ENCODE measurements around the gene PGR.
"Not testable (repeated sequence)": the region's sequence is repeated elsewhere in the genome, so short reads cannot be mapped to it uniquely, and the experiment has no call there.

PGR gene

DNA sequence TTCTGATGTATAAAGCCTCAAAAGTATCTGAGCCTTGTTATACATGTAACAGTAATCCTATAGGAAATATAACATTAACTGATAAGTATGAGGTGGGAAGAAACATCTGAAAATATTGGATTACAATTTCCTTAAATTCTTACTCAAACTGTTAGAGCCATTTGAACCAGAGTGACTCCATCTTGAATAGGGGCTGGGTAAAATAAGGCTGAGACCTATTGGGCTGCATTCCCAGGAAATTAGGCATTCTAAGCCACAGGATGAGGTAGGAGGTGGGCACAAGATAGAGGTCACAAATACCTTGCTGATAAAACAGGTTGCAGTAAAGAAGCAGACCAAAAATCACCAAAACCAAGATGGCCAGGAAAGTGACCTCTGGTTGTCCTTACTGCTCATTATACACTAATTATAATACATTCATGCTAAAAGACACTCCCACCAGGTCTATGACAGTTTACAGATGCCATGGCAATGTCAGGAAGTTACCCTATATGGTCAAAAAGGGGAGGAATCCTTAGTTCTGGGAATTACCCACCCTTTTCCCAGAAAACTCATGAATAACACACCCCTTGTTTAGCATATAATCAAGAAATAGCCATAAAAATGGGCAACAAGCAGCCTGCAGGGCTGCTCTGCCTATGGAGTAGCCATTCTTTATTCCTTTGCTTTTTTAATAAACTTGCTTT is 114.9 kb downstream of the PGR start:
- no peak for FAIRE-seq

DNA sequence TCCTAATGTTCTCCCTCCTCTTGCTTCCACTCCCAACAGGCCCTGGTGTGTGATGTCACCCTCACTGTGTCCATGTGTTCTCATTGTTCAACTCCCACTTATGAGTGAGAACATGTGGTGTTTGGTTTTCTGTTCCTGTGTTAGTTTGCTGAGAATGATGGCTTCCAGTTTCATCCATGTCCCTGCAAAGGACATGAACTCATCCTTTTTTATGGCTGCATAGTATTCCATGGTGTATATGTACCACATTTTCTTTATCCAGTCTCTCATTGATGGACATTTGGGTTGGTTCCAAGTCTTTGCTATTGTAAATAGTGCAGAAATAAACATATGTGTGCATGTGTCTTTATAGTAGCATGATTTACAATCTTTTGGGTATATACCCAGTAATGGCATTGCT is 115.9 kb downstream of the PGR start:
- not testable (repeated sequence) for DNase-seq (ENCODE audit: extremely low spot score, insufficient read length, low read depth); FAIRE-seq

More for the DNA sequence above, 114.9 kb downstream of the PGR start:
- DNase-seq (ENCODE audit: extremely low spot score, insufficient read length, low read depth) = no peak

DNA sequence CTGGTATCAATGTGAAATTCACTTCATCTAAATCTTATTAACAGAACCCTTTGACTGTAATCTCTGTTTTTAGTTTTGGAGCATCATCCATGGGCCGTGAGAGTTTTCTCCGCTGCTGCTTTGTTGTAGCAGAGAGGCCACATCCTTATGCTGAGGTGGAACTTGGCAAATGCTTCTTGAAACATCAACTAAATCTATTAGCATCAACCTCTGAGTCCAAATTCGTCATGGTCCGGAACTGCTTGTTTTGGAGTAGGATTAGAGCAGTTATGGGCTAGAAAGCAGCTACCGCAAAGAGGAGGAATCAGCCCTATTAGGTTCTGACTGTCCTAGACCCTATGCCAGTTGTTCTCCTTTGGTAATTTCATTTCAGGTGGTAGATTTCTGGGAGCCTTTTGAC is 117.7 kb downstream of the PGR start:
- DNase-seq (ENCODE audit: extremely low spot score, insufficient read length, low read depth) (no peak), FAIRE-seq (no peak)

DNA sequence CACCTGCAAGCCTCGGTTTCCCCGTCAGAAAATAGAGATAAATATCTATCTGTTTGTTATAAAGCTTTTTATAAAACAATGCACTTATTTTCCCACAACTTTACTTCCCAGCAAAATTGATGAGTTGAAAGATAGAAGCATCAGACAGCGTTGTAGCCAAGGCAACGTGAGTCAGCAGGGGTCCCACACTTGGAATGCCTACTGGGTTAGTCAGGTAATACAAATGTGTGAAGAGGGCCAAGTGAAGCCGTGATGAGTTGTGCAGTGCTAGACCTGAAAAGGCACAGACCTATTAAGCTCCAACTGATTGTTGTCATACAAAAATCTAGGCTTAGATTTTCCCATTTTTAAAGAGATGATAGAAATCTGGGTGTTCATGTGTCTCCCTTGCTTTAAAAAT is 118.7 kb downstream of the PGR start:
- DNase-seq (ENCODE audit: extremely low spot score, insufficient read length, low read depth) = no peak
- no peak for FAIRE-seq

DNA sequence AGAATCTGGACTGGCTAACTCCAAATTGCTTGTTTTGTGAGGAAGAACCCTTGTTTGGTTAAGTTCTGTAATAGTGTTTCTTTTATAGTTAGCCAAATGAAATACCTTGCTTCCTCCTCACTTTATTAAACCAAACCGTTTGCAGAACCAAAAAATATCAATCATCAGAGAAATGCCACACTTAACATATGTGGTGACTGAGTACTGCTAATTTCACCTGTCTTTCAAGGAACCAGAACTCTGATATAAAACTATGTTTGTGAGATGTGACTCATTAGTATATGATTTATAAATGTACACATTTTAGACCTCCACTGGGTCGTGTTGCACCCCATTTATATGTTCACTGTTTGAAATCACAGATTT is 119.9 kb downstream of the PGR start:
- FAIRE-seq = no peak
- DNase-seq (ENCODE audit: extremely low spot score, insufficient read length, low read depth) = no peak

DNA sequence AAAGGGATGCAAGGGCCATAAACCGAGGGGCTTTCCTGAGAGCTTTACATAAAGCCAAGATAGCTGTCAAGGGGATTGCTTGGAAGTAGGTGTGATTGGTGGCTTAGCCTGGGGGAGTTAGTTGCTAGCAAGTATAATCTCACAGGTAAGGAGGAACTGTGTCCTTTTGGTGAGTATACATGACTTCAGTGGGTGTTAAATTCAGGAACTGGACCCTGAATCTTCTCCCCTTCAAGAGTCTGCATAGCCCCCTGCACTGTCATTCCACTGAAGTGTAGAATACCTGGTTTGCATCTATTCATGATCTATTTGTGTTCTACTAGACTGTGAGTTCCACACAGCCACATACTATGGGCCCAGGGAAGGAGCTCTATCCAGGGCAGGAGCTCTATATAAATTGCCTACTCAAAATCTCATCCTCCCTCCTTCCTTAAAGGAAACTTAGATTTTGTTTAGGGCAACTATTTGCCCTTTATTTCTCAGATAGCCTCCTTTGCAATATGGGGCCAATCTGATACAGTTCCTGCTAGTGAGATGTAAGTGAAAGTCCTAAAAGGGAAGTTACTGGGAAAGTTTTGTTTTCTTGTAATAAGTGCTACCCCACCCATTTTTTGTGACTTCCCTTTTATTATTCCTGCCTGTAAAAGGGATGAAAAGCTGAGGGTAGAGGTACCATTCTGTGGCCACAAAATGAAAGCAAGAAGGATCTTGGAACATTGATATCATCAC is 120.5 kb downstream of the PGR start:
- FAIRE-seq = no peak
- DNase-seq (ENCODE audit: extremely low spot score, insufficient read length, low read depth) = no peak

DNA sequence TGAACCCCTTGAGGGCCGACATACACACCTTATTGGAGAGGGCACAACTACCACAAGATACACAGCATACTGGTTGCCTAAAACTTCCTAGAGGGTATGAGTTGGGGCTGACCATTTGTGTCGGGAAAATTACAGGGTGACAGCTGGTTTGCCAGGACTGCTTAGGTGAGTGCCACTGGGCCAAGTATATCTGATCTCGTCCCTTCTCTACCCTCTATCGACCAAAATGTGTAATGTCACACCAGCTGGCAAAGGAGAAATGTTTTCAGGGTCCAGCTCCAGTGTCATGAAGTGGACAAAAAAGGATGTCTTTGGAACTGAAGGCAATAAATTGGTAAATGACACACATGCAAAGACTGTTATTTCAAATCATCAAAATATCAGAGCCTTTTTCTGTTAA is 126.1 kb downstream of the PGR start:
- FAIRE-seq = no peak
- no peak for DNase-seq (ENCODE audit: extremely low spot score, insufficient read length, low read depth)

DNA sequence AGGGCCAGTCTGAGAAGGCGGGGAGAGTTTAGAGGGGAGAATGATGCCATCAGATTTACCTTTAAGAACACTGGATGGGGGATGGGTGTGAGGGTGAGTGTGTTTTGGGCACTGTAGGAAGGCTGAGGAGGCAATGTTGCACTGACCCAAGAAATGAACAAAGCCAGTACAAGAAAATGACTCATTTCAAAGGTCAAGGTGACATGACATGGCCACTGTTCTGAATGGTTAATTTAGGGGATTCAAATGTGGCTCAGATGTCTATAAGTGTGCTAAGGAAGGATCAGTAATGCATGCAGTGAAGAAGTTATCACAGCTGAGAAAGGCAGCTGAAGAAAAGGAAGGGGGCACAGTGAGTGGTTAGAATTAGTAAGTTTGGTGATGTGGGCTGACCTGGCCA is 129.9 kb downstream of the PGR start:
- DNase-seq (ENCODE audit: extremely low spot score, insufficient read length, low read depth) (no peak), FAIRE-seq (no peak)

DNA sequence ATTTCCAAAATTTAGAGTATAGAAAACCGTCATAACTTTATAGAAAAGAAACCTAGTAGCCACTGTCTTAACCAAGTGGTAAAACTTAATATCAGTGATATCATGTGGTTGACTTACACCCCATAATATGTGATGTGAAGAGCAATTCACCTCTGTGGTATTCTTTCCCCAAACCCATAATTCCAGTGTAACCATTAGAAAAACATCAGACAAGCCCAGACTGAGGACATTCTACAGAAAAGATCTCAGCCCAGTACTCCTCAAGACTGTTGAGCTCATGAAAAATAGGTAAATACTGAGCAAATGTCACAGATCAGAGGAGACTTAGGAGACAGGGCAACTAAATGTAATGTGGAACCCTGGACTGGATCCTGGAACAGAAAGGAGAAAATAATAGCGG is 134.6 kb downstream of the PGR start:
- no peak for FAIRE-seq
- no peak for DNase-seq (ENCODE audit: extremely low spot score, insufficient read length, low read depth)

DNA sequence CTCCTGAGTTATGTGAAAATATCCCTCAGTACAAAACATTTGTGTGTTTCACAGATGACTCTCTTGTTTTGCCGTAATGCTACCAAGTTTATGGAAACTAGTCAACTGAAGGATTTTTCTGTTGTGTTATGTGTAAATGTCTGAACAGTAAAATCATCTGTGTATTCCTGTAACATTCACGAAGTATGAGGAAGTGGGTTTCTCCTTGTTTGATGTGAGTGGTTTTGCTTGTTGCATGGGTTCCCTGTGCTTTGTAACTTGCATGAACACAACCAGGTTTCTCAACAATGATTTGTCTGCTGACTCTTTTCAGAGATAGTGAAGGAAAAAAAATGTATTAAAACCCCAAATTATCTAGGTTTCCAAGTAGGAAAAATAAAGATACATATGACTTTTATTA is 138.1 kb downstream of the PGR start:
- FAIRE-seq = no peak
- DNase-seq (ENCODE audit: extremely low spot score, insufficient read length, low read depth) = no peak

DNA sequence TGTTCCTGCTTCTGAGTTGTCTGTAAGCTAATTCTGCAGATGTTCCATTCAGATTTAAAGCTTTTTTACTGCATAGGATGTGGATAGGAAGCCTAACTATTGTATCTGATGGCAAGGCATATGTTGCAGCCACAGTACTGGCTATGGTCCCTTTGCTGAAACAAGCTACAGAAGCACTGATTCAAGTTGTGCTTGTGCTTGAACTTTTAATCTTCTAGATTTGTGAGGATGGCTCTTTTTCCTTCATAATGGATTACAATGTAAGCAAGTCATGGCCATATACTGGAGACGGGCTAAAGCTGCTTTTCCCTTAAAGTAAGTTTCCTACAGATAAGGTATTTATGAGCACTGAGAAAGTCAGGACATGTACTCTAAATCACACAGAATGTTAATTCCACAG is 138.7 kb downstream of the PGR start:
- no peak for FAIRE-seq
- no peak for DNase-seq (ENCODE audit: extremely low spot score, insufficient read length, low read depth)

DNA sequence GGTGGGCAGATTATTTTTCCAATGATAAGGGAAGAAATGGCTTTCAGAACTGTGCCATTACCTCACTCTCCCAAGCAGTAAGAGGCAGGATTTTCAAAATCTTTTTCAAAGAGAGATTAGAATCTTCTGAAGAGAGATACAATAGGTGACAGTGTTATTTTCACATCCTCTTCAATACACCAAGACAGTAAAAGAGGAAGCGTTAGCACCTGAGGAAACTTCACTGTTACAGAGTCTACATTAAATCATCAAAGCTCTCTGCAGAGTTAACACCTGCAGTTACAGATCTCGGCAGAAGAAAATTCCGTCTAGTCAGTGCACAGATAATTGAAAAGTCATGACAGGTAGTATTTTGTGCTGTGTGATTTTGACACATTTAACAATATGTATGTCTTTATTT is 144.9 kb downstream of the PGR start:
- DNase-seq (ENCODE audit: extremely low spot score, insufficient read length, low read depth) = no peak
- FAIRE-seq = no peak

DNA sequence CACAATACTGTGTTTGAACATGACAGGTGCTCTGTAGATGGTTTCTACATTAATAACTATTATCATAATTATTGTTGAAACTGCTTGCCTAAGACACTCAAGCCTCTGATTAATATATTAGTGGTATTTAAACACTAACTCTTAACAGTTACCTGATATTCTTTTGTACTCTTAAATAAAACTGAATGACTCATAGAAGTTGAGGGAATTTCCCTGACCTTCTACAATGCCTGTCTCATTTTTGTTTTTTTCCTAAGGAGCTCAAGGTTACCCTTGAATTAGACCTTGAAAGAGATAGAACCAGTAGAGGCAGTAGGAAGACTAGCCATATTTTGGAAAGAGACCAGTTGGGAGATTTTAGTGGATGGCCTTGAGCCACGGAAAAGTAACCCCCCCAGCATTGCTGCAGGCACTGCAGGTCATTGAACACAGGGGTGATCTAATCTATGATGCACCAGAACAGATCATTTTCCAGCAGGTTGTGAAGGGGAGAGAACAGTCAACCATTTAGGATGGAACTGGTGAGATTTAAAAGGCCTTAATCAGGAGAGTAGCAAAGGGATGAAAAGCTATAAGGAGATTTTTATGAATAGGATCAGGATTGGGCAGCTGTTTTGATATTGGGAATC is 148.3 kb downstream of the PGR start:
- DNase-seq (ENCODE audit: extremely low spot score, insufficient read length, low read depth) (no peak), FAIRE-seq (no peak)

DNA sequence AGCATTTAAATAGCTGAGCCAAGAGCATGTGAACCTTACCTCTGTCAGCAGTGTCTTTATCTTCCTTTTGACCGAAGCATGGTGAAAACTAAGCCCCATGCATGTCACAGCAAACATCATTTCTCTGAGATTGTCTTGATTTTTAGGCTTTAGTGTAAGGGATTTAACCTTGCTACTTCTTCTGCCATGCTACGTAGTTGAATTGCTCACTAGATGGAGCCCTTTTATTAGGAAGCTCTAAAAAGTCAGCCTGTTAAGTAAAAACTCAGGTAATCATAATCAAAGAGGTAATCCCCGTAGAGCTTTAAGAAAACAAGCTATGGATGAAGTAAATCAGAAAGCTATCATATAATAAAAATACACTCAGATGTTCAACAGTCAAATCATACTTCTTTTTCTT is 149.5 kb downstream of the PGR start:
- FAIRE-seq (no peak), DNase-seq (ENCODE audit: extremely low spot score, insufficient read length, low read depth) (no peak)

All from GM18507 (cell line).